ENCODE results near the gene ERP44. TPM values are rescaled to one million over a fixed set of nuclear protein-coding genes. Genes with fewer than 3 reads are reported as not detected.
"Not testable (repeated sequence)": the region's sequence is repeated elsewhere in the genome, so short reads cannot be mapped to it uniquely, and the experiment has no call there.

Gene ERP44
- total RNA-seq, 4 donors from 2014 or later, result 9.7 to 13.2 (median 12.4) TPM

DNA sequence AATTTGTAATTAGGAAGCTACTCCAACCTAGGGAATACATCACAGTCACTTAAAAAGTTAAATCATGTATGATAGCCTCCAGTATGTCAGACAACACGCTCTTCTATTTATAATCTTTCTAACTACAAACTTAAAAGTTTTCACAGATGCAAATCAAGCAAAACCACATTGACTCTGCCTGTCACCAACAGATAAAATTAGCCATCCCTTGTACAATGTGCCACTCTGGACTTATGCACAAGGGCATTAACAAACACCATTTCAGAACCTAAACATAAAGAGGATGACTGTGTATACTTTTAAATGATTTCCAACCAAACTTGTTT, 14.7 kb downstream of the ERP44 start:
- H3K4me3 ChIP-seq, result no peak overlapping the region
- no peak overlapping the region for H3K27ac ChIP-seq
- WGBS, result 77% methylated on average over 1 of the region's 1 CpG
- TF ChIP-seq POLR2A (IDR thresholded peaks at IDR 0.05) (no peak), POLR2AphosphoS5 (IDR thresholded peaks at IDR 0.05) (no peak), EP300 (IDR thresholded peaks at IDR 0.05) (no peak)
- TF ChIP-seq, protein P1, sequence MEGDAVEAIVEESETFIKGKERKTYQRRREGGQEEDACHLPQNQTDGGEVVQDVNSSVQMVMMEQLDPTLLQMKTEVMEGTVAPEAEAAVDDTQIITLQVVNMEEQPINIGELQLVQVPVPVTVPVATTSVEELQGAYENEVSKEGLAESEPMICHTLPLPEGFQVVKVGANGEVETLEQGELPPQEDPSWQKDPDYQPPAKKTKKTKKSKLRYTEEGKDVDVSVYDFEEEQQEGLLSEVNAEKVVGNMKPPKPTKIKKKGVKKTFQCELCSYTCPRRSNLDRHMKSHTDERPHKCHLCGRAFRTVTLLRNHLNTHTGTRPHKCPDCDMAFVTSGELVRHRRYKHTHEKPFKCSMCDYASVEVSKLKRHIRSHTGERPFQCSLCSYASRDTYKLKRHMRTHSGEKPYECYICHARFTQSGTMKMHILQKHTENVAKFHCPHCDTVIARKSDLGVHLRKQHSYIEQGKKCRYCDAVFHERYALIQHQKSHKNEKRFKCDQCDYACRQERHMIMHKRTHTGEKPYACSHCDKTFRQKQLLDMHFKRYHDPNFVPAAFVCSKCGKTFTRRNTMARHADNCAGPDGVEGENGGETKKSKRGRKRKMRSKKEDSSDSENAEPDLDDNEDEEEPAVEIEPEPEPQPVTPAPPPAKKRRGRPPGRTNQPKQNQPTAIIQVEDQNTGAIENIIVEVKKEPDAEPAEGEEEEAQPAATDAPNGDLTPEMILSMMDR (IDR thresholded peaks at IDR 0.05), result no peak
- H3K9me3 ChIP-seq, result no peaks in the 10 kb centered on the region
- H3K27me3 ChIP-seq, result no peaks in the 10 kb centered on the region
- no peak for DNase-seq (ENCODE audit: low spot score in 2 of 2)
- H3K36me3 ChIP-seq, result no peaks in the 10 kb centered on the region
- H3K4me1 ChIP-seq, result peaks cover 22% of the 10 kb centered on the region

DNA sequence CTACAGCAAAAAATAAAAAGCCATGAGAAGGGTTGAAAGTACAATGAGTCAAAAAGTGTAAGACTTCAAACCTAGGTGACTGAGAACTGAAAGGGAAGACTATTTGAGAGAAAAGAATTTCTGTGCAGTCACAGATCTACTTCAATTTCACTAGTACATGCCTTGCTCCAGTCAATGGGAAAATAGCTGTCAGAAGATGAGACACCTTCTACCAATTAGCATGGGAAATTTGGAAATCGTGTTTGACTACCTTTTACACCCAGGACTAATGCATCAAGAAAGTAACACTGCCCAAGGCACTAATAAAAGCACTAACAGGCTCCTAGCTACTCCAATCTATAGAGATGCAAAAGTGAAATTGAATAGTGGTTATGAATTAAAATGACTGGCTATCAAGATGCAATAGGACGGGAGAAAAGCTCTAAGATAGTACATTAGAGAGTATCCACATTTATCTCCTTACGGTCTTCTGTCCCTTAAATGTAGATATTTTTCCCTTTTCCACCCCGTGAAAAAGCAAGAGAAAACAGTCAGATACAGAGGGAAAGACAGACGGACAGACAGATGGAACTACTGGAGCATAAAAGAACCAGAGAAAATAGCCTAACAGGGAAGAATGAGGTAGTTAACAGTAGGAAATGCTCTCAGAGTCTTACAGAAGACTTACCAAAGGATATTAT, 15.2 kb downstream of the ERP44 start:
- H3K4me1 ChIP-seq, result peaks cover 22% of the 10 kb centered on the region
- H3K27me3 ChIP-seq, result no peaks in the 10 kb centered on the region
- H3K9me3 ChIP-seq, result no peaks in the 10 kb centered on the region
- no peak overlapping the region for H3K27ac ChIP-seq
- no peaks in the 10 kb centered on the region for H3K36me3 ChIP-seq
- TF ChIP-seq POLR2AphosphoS5 (IDR thresholded peaks at IDR 0.05) (no peak), EP300 (IDR thresholded peaks at IDR 0.05) (no peak), POLR2A (IDR thresholded peaks at IDR 0.05) (no peak)
- TF ChIP-seq, protein P1 (IDR thresholded peaks at IDR 0.05), result no peak
- no peak overlapping the region for H3K4me3 ChIP-seq
- no peak for DNase-seq (ENCODE audit: low spot score in 2 of 2)
- WGBS, result 75% methylated on average over 5 of the region's 5 CpGs

DNA sequence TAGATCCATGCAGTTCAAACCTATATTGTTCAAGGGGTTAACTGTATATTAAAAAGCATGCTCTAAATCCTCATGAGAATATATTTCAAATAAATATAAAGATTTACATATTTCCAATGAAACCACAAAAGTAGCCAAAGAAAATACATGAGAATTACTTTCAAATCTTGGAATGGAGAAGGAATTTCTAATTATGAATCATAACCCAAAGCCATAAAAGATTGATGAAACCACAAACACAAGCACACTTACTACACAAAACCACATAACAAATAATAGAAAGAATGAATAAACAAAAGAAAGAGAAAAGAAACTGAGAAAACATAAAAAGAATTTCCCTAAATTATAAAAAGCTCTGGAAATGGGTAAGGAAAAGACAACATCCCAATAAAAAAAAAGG, 16.0 kb downstream of the ERP44 start:
- Histone ChIP-seq H3K27ac (no peak overlapping the region), H3K4me3 (no peak overlapping the region), H3K27me3 (no peaks in the 10 kb centered on the region), H3K36me3 (no peaks in the 10 kb centered on the region), H3K9me3 (no peaks in the 10 kb centered on the region), H3K4me1 (peaks cover 22% of the 10 kb centered on the region)
- TF ChIP-seq POLR2A (IDR thresholded peaks at IDR 0.05) (no peak), EP300 (IDR thresholded peaks at IDR 0.05) (no peak)
- TF ChIP-seq, protein P1 (IDR thresholded peaks at IDR 0.05), result no peak
- no peak for DNase-seq (ENCODE audit: low spot score in 2 of 2)

DNA sequence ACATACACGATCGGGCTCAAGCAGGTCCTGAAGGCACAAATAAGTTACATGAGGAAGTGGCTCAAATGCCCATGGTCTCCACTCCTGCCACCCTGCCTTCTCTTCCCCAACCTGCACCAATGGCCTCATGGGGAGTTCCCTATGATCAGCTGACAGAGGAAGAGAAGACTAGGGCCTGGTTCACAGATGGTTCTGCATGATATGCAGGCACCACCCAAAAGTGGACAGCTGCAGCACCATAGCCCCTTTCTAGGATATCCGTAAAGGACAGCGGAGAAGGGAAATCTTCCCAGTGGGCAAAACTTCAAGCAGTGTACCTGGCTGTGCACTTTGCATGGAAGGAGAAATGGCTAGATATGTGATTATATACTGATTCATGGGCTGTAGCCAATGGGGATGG, 22.5 kb downstream of the ERP44 start:
- H3K9me3 ChIP-seq; H3K4me3 ChIP-seq; H3K27ac ChIP-seq; H3K4me1 ChIP-seq; H3K36me3 ChIP-seq; DNase-seq (ENCODE audit: low spot score in 2 of 2); H3K27me3 ChIP-seq: not testable (repeated sequence)
- WGBS, result 92% methylated on average over 4 of the region's 4 CpGs

DNA sequence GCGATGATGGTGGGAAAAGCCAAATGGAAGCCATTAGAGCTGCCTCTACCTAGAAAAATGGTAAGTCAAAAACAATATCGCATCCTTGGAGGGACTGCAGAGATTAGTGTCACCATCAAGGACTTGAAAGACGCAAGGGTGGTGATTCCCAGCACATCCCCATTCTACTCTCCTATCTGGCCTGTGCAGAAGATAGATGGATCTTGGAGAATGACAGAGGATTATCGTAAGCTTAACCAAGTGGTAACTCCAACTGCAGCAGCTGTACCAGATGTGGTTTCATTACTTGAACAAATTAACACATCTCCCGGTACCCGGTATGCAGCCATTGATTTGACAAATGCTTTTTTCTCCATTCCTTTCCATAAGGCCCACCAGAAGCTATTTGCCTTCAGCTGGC, 23.8 kb downstream of the ERP44 start:
- no peak for DNase-seq (ENCODE audit: low spot score in 2 of 2)
- 96% methylated on average over 6 of the region's 6 CpGs for WGBS
- TF ChIP-seq EP300 (IDR thresholded peaks at IDR 0.05), result no peak
- no peak for TF ChIP-seq POLR2AphosphoS5 (IDR thresholded peaks at IDR 0.05)
- TF ChIP-seq, protein P1 (IDR thresholded peaks at IDR 0.05), result no peak
- TF ChIP-seq POLR2A (IDR thresholded peaks at IDR 0.05), result no peak
- no peak overlapping the region for H3K4me3 ChIP-seq
- H3K4me1 ChIP-seq, result no peaks in the 10 kb centered on the region
- H3K27ac ChIP-seq, result no peak overlapping the region
- no peaks in the 10 kb centered on the region for H3K36me3 ChIP-seq
- no peaks in the 10 kb centered on the region for H3K27me3 ChIP-seq
- H3K9me3 ChIP-seq, result no peaks in the 10 kb centered on the region

DNA sequence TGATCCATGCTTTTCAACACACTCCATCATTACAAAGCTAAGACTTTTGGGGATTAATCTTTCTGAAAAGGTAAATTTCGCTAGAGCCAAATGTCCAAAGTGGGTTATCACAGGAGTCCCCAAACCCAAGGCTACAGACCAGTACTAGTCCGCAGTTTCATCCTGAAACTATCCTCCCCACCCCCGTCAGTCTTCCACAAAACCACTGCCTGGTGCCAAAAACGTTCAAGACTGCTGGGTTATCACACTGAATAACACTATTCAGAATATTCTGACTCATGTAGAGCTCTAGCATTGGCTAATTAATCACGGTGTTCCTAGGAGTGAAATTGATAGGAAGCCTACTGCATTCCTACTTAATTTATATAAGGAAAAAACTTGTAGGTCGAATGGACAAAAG, 24.7 kb downstream of the ERP44 start:
- Histone ChIP-seq H3K36me3 (no peaks in the 10 kb centered on the region), H3K4me1 (no peaks in the 10 kb centered on the region), H3K27ac (no peak overlapping the region), H3K4me3 (no peak overlapping the region), H3K9me3 (no peaks in the 10 kb centered on the region), H3K27me3 (no peaks in the 10 kb centered on the region)
- no peak for DNase-seq (ENCODE audit: low spot score in 2 of 2)
- 90% methylated on average over 6 of the region's 6 CpGs for WGBS
- TF ChIP-seq, protein P1 (IDR thresholded peaks at IDR 0.05), result no peak
- TF ChIP-seq EP300 (IDR thresholded peaks at IDR 0.05), result no peak
- TF ChIP-seq POLR2AphosphoS5 (IDR thresholded peaks at IDR 0.05), result no peak
- no peak for TF ChIP-seq POLR2A (IDR thresholded peaks at IDR 0.05)

Measured in suprapubic skin (tissue), 4 donors.